HEK293 (cell line): ENCODE measurements around the gene HDLBP.

Experiments used
- CTCF ChIA-PET: fragments of 350-600 bp; formaldehyde crosslinking; extraction: SDS; loops from one replicate; lab custom pipeline; 2021; ENCODE audit warnings: antibody characterized with exemption; lab: Yijun Ruan, JAX
- POLR2A ChIA-PET: fragments of 300-600 bp; formaldehyde crosslinking; extraction: SDS; loops from one replicate; lab custom pipeline; 2020; ENCODE audit warnings: antibody characterized with exemption, inconsistent platforms; lab: Yijun Ruan, JAX
- H3K27ac ChIP-seq: fragments of 200-500 bp; sonication (Bioruptor generic); 2 replicates; pipeline ENCODE4 v1.5.1; 2014; ENCODE audit warnings: low read depth, low read length, control low read depth, inconsistent platforms; ENCODE audit errors: extremely low read depth
- H3K36me3 ChIP-seq, 2 experiments: fragments of 200-500 bp in 1 of 2; sonication (Bioruptor generic) in 1 of 2; 1 replicate in 1 of 2; 2 replicates in 1 of 2; pipeline ENCODE4 v1.5.1; 2014 to 2017; ENCODE audit warnings: inconsistent platforms in 2 of 2, low read length in 2 of 2; ENCODE audit not compliant: control insufficient read depth in 2 of 2, insufficient read depth in 1 of 2
- H3K4me1 ChIP-seq: fragments of 200-500 bp; sonication (Bioruptor generic); 2 replicates; pipeline ENCODE4 v1.5.1; 2014; ENCODE audit warnings: mild to moderate bottlenecking, low read length, inconsistent platforms; ENCODE audit not compliant: control insufficient read depth, insufficient read depth
- H3K4me3 ChIP-seq: 2 replicates; pipeline ENCODE4 v1.5.1; 2011; ENCODE audit warnings: low read depth, mild to moderate bottlenecking, control low read depth, low read length, moderate library complexity
- H3K9me3 ChIP-seq: fragments of 200-500 bp; sonication (Bioruptor generic); 2 replicates; pipeline ENCODE4 v1.5.1; 2014; ENCODE audit warnings: low read depth, low read length, inconsistent platforms; ENCODE audit not compliant: control insufficient read depth, insufficient read depth
- GLI4 ChIP-seq: fragments of 450-650 bp; formaldehyde crosslinking; IDR thresholded peaks from 2 replicates; pipeline ENCODE4 v1.5.1; 2016; ENCODE audit warnings: missing biosample characterization, missing genetic modification characterization
- HOXC10 ChIP-seq: sonication (generic); formaldehyde crosslinking; IDR thresholded peaks from 2 replicates; pipeline ENCODE4 v1.8.1; 2023; ENCODE audit warnings: mild to moderate bottlenecking, missing genetic modification reagents
- HOXD13 ChIP-seq: sonication (generic); formaldehyde crosslinking; IDR thresholded peaks from 2 replicates; pipeline ENCODE4 v1.8.0; 2022; ENCODE audit warnings: missing genetic modification reagents, borderline replicate concordance
- IKZF3 ChIP-seq: fragments of 450-650 bp; IDR thresholded peaks from 2 replicates; pipeline ENCODE4 v1.5.0; 2018; ENCODE audit warnings: missing biosample characterization, mild to moderate bottlenecking, missing genetic modification characterization, moderate library complexity
- KLF10 ChIP-seq: fragments of 450-650 bp; IDR thresholded peaks from 2 replicates; pipeline ENCODE4 v1.5.1; 2018; ENCODE audit warnings: missing biosample characterization, mild to moderate bottlenecking, missing genetic modification characterization
- KLF16 ChIP-seq: fragments of 450-650 bp; formaldehyde crosslinking; IDR thresholded peaks from 2 replicates; pipeline ENCODE4 v1.5.1; 2017; ENCODE audit warnings: missing biosample characterization, missing genetic modification characterization
- MYNN ChIP-seq: fragments of 450-650 bp; formaldehyde crosslinking; IDR thresholded peaks from 2 replicates; pipeline ENCODE4 v1.5.1; 2016; ENCODE audit warnings: missing biosample characterization, missing genetic modification characterization, borderline replicate concordance
- ZBTB48 ChIP-seq: fragments of 450-650 bp; formaldehyde crosslinking; IDR thresholded peaks from 2 replicates; pipeline ENCODE4 v1.5.1; 2016; ENCODE audit warnings: missing biosample characterization, missing genetic modification characterization
- ZNF112 ChIP-seq: fragments of 450-650 bp; formaldehyde crosslinking; IDR thresholded peaks from 2 replicates; pipeline ENCODE4 v1.5.0; 2017; ENCODE audit warnings: missing biosample characterization, missing genetic modification characterization
- ZNF391 ChIP-seq: fragments of 450-650 bp; formaldehyde crosslinking; IDR thresholded peaks from 2 replicates; pipeline ENCODE4 v1.5.1; 2016; ENCODE audit warnings: low read depth, missing biosample characterization, missing genetic modification characterization, borderline replicate concordance
- ZNF433 ChIP-seq: fragments of 450-650 bp; formaldehyde crosslinking; IDR thresholded peaks from 2 replicates; pipeline ENCODE4 v1.5.1; 2016; ENCODE audit warnings: missing biosample characterization, missing genetic modification characterization, low read depth
- ZNF530 ChIP-seq: fragments of 450-650 bp; formaldehyde crosslinking; IDR thresholded peaks from 2 replicates; pipeline ENCODE4 v1.5.1; 2016; ENCODE audit warnings: low read depth, missing biosample characterization, missing genetic modification characterization
- ZNF571 ChIP-seq: fragments of 450-650 bp; formaldehyde crosslinking; IDR thresholded peaks from 2 replicates; pipeline ENCODE4 v1.5.0; 2017; ENCODE audit warnings: missing biosample characterization, missing genetic modification characterization
- ZNF658 ChIP-seq: fragments of 450-650 bp; formaldehyde crosslinking; IDR thresholded peaks from 2 replicates; pipeline ENCODE4; 2016; ENCODE audit warnings: missing biosample characterization, missing genetic modification characterization
- ZNF664 ChIP-seq: fragments of 450-650 bp; formaldehyde crosslinking; IDR thresholded peaks from 2 replicates; pipeline ENCODE4 v1.5.1; 2016; ENCODE audit warnings: missing biosample characterization, missing genetic modification characterization
- ZNF670 ChIP-seq: fragments of 450-650 bp; formaldehyde crosslinking; IDR thresholded peaks from 2 replicates; pipeline ENCODE4 v1.5.1; 2016; ENCODE audit warnings: missing biosample characterization, missing genetic modification characterization, low read depth
- ZNF747 ChIP-seq: fragments of 450-650 bp; formaldehyde crosslinking; IDR thresholded peaks from 2 replicates; pipeline ENCODE4 v1.5.1; 2016; ENCODE audit warnings: missing biosample characterization, missing genetic modification characterization
- ZNF837 ChIP-seq: fragments of 450-650 bp; formaldehyde crosslinking; IDR thresholded peaks from 2 replicates; pipeline ENCODE4 v1.5.1; 2016; ENCODE audit warnings: missing biosample characterization, missing genetic modification characterization
- ZSCAN23 ChIP-seq: fragments of 450-650 bp; formaldehyde crosslinking; IDR thresholded peaks from 2 replicates; pipeline ENCODE4 v1.5.1; 2016; ENCODE audit warnings: missing biosample characterization, missing genetic modification characterization
- TF ChIP-seq, protein P1 (sequence below): fragments of 450-650 bp; formaldehyde crosslinking; IDR thresholded peaks from 2 replicates; pipeline ENCODE4; 2016; ENCODE audit warnings: missing biosample characterization, missing genetic modification characterization
- TF ChIP-seq, protein P2 (sequence below): fragments of 450-650 bp; formaldehyde crosslinking; IDR thresholded peaks from 2 replicates; pipeline ENCODE4 v1.5.1; 2016; ENCODE audit warnings: missing biosample characterization, missing genetic modification characterization, low read depth
- TF ChIP-seq, protein P3 (sequence below): fragments of 450-650 bp; formaldehyde crosslinking; IDR thresholded peaks from 2 replicates; pipeline ENCODE4 v1.5.1; 2017; ENCODE audit warnings: missing biosample characterization, mild to moderate bottlenecking, missing genetic modification characterization, moderate library complexity
- TF ChIP-seq, protein P4 (sequence below): fragments of 450-650 bp; formaldehyde crosslinking; IDR thresholded peaks from 2 replicates; pipeline ENCODE4 v1.5.1; 2017; ENCODE audit warnings: missing biosample characterization, missing genetic modification characterization
- TF ChIP-seq, protein P5 (sequence below): fragments of 450-650 bp; formaldehyde crosslinking; IDR thresholded peaks from 2 replicates; pipeline ENCODE4 v1.5.1; 2016; ENCODE audit warnings: missing biosample characterization, missing genetic modification characterization

Gene HDLBP

DNA sequence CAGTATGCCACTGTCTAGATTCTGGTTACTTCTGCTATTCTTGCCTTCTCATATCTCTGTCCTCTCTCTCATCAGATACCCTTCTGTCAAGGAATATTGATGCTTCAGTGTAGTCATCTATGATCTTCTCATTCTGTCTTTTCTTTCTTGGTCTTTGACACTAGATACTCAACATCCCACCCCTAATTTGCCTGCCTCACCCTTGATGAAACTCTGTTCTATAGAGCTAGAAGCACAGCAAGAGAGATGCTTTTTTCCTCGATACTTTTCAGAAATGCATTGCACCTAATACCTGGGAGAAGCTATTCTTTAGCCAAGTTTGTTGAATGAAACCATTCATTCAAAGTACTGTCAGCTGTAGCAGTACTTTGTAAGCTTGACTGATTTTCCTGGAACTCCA lies 9.8 kb upstream of the HDLBP start:
- Histone ChIP-seq H3K27ac (no peak overlapping the region), H3K36me3 (peaks cover 56 to 60% of the 10 kb centered on the region in 2 experiments)
- POLR2A ChIA-PET = no interaction called here

DNA sequence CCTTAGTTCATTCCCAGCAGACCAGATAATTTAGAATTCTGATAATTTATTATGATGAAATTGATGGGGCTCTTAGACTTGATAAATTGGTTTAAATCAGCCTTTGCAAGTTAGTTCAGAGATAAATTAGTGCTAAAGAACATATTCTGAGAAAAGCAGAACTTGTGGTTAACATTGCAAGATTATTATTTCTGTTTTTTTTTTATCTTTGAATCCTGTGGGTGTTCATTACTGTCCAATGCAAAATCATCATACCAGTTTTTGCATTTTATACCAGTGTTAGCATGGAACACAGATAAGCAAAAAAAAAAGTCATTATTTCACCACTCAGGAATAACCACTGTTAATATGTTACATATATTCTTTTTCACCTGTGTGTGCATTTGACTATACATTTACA lies 9.3 kb upstream of the HDLBP start:
- H3K27ac ChIP-seq = no peak overlapping the region
- no peak overlapping the region for H3K4me3 ChIP-seq
- POLR2A ChIA-PET = interaction anchor here (1.2 kb wide), 1 partner anchor 10 kb away, joined by 4 read pairs; the partner anchor contains the start of genes HDLBP and SEPTIN2
- TF ChIP-seq KLF16 (tag by site-specific recombination) (no peak), ZBTB48 (tag by site-specific recombination) (no peak), KLF10 (tag by site-specific recombination) (no peak), ZNF747 (tag by site-specific recombination) (no peak), ZNF433 (tag by site-specific recombination) (no peak), HOXC10 (CRISPR knock-in tag) (no peak), ZNF837 (tag by site-specific recombination) (no peak), GLI4 (tag by site-specific recombination) (no peak), ZNF112 (tag by site-specific recombination) (no peak), ZNF530 (tag by site-specific recombination) (no peak), HOXD13 (no peak)
- TF ChIP-seq, protein P1, sequence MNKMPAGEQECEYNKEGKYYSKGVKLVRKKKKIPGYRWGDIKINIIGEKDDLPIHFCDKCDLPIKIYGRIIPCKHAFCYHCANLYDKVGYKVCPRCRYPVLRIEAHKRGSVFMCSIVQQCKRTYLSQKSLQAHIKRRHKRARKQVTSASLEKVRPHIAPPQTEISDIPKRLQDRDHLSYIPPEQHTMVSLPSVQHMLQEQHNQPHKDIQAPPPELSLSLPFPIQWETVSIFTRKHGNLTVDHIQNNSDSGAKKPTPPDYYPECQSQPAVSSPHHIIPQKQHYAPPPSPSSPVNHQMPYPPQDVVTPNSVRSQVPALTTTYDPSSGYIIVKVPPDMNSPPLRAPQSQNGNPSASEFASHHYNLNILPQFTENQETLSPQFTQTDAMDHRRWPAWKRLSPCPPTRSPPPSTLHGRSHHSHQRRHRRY (tag by site-specific recombination) = no peak
- TF ChIP-seq, protein P2, sequence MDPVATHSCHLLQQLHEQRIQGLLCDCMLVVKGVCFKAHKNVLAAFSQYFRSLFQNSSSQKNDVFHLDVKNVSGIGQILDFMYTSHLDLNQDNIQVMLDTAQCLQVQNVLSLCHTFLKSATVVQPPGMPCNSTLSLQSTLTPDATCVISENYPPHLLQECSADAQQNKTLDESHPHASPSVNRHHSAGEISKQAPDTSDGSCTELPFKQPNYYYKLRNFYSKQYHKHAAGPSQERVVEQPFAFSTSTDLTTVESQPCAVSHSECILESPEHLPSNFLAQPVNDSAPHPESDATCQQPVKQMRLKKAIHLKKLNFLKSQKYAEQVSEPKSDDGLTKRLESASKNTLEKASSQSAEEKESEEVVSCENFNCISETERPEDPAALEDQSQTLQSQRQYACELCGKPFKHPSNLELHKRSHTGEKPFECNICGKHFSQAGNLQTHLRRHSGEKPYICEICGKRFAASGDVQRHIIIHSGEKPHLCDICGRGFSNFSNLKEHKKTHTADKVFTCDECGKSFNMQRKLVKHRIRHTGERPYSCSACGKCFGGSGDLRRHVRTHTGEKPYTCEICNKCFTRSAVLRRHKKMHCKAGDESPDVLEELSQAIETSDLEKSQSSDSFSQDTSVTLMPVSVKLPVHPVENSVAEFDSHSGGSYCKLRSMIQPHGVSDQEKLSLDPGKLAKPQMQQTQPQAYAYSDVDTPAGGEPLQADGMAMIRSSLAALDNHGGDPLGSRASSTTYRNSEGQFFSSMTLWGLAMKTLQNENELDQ (tag by site-specific recombination) = no peak
- no peaks in the 10 kb centered on the region for H3K9me3 ChIP-seq
- CTCF ChIA-PET = no interaction called here
- peaks cover 57 to 60% of the 10 kb centered on the region in 2 experiments for H3K36me3 ChIP-seq
- H3K4me1 ChIP-seq = peaks cover 8% of the 10 kb centered on the region

More for the DNA sequence above, 9.8 kb upstream of the HDLBP start:
- Histone ChIP-seq H3K4me3 (no peak overlapping the region), H3K4me1 (peaks cover 6% of the 10 kb centered on the region), H3K9me3 (no peaks in the 10 kb centered on the region)
- TF ChIP-seq ZSCAN23 = no peak
- no peak for TF ChIP-seq ZNF571 (tag by site-specific recombination)
- no peak for TF ChIP-seq ZNF391 (tag by site-specific recombination)
- TF ChIP-seq, all 188 proteins: peak for 0
- CTCF ChIA-PET = no interaction called here

DNA sequence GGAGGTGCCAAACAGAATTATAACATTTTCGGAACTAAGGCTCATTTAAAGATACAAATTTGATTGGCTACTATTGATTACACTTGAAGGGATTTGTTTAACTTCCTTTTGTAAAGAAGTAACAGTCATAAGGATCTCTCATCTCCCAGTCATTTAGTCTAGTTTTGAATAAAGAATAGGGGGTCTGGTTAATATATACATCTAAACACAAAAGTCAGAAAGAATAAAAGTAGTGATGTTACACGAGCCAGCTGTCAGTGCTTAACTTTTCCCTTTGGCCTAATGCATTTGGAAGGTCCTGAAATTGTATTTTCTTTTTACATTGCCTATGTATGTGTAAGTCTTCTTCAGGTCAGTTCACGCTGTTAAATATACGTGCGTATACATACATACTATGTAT lies 8.3 kb upstream of the HDLBP start:
- Histone ChIP-seq H3K9me3 (no peaks in the 10 kb centered on the region), H3K4me1 (peaks cover 8% of the 10 kb centered on the region), H3K36me3 (peaks cover 57% of the 10 kb centered on the region in 2 experiments), H3K4me3 (no peak overlapping the region), H3K27ac (no peak overlapping the region)
- POLR2A ChIA-PET = interaction anchor here (1.2 kb wide), 1 partner anchor 9 kb away, joined by 4 read pairs; the partner anchor contains the start of genes HDLBP and SEPTIN2
- CTCF ChIA-PET = no interaction called here
- TF ChIP-seq, protein P3, sequence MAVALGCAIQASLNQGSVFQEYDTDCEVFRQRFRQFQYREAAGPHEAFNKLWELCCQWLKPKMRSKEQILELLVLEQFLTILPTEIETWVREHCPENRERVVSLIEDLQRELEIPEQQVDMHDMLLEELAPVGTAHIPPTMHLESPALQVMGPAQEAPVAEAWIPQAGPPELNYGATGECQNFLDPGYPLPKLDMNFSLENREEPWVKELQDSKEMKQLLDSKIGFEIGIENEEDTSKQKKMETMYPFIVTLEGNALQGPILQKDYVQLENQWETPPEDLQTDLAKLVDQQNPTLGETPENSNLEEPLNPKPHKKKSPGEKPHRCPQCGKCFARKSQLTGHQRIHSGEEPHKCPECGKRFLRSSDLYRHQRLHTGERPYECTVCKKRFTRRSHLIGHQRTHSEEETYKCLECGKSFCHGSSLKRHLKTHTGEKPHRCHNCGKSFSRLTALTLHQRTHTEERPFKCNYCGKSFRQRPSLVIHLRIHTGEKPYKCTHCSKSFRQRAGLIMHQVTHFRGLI (tag by site-specific recombination) = no peak
- TF ChIP-seq ZNF670 (tag by site-specific recombination) (no peak), MYNN (tag by site-specific recombination) (no peak), ZNF658 (tag by site-specific recombination) (no peak), ZNF664 (tag by site-specific recombination) (no peak), IKZF3 (tag by site-specific recombination) (no peak)
- TF ChIP-seq, protein P4, sequence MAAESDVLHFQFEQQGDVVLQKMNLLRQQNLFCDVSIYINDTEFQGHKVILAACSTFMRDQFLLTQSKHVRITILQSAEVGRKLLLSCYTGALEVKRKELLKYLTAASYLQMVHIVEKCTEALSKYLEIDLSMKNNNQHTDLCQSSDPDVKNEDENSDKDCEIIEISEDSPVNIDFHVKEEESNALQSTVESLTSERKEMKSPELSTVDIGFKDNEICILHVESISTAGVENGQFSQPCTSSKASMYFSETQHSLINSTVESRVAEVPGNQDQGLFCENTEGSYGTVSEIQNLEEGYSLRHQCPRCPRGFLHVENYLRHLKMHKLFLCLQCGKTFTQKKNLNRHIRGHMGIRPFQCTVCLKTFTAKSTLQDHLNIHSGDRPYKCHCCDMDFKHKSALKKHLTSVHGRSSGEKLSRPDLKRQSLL (tag by site-specific recombination) = no peak
- TF ChIP-seq, protein P5, sequence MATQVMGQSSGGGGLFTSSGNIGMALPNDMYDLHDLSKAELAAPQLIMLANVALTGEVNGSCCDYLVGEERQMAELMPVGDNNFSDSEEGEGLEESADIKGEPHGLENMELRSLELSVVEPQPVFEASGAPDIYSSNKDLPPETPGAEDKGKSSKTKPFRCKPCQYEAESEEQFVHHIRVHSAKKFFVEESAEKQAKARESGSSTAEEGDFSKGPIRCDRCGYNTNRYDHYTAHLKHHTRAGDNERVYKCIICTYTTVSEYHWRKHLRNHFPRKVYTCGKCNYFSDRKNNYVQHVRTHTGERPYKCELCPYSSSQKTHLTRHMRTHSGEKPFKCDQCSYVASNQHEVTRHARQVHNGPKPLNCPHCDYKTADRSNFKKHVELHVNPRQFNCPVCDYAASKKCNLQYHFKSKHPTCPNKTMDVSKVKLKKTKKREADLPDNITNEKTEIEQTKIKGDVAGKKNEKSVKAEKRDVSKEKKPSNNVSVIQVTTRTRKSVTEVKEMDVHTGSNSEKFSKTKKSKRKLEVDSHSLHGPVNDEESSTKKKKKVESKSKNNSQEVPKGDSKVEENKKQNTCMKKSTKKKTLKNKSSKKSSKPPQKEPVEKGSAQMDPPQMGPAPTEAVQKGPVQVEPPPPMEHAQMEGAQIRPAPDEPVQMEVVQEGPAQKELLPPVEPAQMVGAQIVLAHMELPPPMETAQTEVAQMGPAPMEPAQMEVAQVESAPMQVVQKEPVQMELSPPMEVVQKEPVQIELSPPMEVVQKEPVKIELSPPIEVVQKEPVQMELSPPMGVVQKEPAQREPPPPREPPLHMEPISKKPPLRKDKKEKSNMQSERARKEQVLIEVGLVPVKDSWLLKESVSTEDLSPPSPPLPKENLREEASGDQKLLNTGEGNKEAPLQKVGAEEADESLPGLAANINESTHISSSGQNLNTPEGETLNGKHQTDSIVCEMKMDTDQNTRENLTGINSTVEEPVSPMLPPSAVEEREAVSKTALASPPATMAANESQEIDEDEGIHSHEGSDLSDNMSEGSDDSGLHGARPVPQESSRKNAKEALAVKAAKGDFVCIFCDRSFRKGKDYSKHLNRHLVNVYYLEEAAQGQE = no peak
